GM18909 (cell line): ENCODE results near the gene WNT7B.
"Not testable (repeated sequence)": the region's sequence is repeated elsewhere in the genome, so short reads cannot be mapped to it uniquely, and the experiment has no call there.

Experiments used
- ATAC-seq: cut with Tn5 transposase; IDR thresholded peaks from one replicate; pipeline ENCODE4 v1.9.1; 2021; ENCODE audit warnings: mild to moderate bottlenecking; ENCODE audit not compliant: unreplicated experiment, poor library complexity

WNT7B gene

DNA sequence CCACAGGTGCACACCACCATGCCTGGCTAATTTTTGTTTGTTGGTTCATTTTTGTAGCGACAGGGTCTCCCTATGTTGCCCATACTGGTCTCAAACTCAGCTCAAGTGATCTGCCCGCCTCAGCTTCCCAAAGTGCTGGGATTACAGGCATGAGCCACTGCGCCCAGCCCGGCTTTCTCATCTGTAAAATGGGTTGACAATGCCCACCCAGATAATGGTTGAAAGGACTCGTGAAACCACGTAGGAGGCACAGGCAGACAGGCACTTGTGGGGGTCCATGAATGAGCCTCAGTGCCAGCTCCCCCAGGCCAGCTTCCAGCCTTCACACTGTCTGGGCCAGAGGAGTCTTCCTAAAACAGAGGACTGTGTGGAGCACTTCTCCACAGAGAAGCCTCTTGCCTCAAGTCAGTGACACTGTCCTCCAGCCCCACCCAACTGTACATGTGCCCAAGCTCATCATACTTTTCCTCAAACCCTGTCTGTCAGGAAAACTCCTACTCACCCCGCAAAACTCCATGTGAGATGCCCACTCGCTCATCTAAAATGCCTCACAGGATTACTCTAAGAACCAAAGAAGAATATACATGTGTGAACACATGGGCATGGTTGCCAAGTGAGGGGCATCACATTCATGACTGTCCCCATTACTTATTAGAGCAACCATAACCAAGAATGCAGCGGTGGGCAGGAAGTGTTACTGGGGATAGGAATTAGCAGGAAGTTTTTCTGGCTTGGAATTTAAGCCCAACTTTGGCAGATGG lies 32.1 kb upstream of the WNT7B start:
- ATAC-seq, result no peak

DNA sequence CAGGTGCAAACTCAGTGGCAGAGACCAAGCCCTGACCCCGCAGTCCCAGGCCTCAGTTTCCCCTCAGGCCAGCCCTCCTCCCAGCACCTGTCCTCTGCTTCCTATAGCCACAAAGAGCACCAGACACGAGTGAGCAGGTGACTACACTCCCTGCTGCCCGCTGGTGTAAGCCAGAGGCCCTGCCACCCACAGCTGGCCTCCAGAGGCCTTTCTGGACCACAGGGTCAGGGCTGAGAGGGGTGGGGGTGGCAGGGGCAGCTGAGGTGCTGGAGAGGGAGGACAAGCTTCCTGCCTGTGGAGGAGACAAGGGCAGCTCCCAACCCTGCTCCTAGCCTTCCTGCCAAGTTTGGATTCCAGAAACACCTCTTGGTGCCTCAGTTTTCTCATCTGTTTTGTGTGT lies 31.3 kb upstream of the WNT7B start:
- ATAC-seq, result no peak

- no peak for ATAC-seq
These were observed 30.9 kb upstream of the WNT7B start for GRCh38 chr22:46007848-46008261.

- ATAC-seq, result no peak
These were observed 30.3 kb upstream of the WNT7B start for GRCh38 chr22:46007003-46007847.

GRCh38 chr22:46006379-46007002 lies 29.5 kb upstream of the WNT7B start:
- ATAC-seq, result no peak

- ATAC-seq, result not testable (repeated sequence)
These were observed 28.2 kb upstream of the WNT7B start for GRCh38 chr22:46005116-46005705.

GRCh38 chr22:46004105-46004866 lies 27.3 kb upstream of the WNT7B start:
- no peak for ATAC-seq

DNA sequence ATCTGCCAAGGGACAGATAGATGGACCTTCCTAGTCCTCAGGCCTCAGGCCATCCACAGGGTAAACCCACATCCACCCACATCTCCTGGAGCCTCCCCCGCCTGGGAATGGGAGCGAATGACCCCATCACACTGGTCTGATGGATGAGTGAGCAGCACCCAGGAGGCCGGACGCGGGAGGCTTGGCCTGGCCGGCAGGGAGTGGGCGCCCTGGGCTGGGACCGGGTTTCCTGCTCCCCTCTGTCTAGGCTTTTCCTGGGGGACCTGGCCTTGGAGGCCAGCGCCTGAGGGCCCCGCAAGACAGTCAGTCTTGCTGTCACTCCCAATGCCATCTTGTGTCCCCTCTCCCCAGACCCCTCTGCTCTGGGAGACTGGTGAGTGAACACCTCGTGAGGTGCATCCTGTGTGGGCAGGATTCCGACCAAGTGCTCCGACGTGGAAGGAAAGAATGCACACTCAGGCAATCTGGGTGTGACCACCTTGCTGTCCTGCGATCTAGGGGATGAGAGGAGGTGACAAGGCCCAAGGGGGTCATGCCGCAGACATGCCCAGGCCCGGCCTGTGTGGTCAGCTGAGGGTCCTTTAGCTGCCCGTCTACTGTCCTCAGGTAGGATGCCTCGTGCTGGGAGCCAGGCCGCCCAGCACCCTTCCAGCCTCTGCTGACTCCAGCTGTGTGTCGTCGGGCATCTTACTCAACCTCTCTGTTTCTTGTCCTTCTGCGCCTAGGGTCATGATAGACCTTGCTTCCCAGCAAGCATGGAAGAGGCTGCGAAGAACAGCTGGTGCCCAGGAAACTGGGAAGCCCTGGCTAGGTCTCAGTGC lies 26.5 kb upstream of the WNT7B start:
- ATAC-seq, result no peak

- ATAC-seq, result no peak
These were observed 25.9 kb upstream of the WNT7B start for GRCh38 chr22:46002757-46003270.

DNA sequence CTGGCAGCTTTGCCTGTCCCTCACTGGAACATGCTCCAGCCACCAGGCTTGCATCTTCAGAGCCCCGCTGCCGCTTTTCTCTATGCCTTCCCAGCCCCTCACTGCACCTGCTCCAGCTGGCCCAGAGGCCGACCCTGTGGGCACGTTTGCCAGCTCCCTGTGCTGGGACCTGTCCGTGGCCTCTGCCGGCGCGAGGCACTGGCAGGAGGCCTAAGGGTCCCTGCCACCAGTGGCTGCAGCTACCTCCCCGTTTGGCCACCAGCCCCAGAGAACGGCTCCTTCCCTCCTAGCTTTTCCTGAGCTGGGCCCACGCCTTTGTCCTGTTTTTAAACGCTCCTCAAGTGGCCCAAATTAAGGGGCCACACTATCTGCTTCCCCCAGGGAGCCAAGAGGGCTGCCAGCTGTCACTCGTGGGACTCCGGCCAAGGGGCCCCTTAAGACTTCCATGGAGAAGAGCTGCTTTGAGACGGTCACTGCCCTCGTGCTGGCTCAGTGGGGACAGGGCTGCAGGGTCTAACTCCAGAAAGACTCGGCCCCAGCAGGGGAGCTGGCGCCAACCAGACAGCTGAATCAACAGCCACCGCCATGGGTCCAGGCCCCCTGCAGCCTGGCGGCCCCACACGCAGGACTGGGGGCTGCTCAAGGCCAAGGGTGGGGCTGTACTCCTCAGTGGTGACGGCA lies 24.6 kb upstream of the WNT7B start:
- no peak for ATAC-seq

GRCh38 chr22:46001046-46001425 lies 24.1 kb upstream of the WNT7B start:
- no peak for ATAC-seq

- ATAC-seq, result no peak
These were observed 23.4 kb upstream of the WNT7B start for GRCh38 chr22:46000081-46001027.

GRCh38 chr22:45999379-45999971 lies 22.5 kb upstream of the WNT7B start:
- ATAC-seq, result no peak

GRCh38 chr22:45998638-45999378 lies 21.8 kb upstream of the WNT7B start:
- no peak for ATAC-seq

DNA sequence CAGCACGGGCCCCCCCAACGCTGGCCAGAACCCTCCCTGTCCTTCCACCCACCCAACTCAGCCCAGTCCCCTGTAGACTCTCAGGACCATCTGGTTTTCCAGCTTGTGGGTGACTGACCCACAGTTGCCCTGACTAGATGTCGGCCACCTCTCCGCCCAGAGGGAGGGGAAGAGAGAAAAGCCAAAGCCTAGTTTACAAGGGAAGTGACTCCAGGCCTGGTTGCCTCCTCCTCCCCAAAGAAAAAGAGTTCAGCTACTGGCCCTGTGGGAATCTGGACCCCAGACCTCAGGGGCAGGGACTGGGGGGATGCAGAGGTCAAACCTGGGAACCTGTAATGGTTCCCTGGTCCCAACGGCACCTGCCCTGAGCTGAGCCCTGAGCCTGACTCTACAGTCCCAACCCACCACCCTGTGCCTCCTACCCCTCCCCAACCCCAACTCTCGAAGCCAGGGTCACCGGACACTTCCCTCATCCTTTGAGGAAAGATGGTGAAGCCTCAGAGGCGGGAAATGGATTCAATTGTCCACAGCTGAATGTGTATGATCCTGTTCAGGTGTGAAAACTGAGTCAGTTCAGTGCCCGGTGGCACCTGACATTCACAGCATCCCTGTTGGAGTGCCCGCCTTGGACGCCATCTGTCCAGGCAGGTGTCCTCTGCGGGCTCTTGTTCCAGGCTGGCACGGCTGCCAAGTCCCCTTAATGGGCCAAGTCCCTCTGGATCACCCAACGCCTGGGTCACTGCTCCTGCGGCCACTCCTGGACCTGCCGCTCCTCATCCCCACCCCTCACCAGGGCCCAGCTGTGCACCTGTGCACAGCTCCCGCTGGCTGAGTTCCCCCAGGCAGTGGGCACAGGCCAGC lies 21.0 kb upstream of the WNT7B start:
- ATAC-seq, result no peak
